OCI-LY7 (cell line): ENCODE results near the gene GMNN.

Source experiments
- EZH2phosphoT487 ChIP-seq: fragments of 200-600 bp; sonication (generic); IDR thresholded peaks from 2 replicates; pipeline ENCODE4 v1.6.1; 2018; ENCODE audit warnings: low read depth, borderline replicate concordance, mild to moderate bottlenecking, mixed run types, antibody characterized with exemption, low read length, moderate library complexity, mixed read lengths
- TF ChIP-seq, protein P1 (sequence below): fragments of 200-600 bp; sonication (generic); conservative IDR thresholded peaks from 2 replicates; pipeline ENCODE4 v1.5.1; 2014; ENCODE audit warnings: mild to moderate bottlenecking, antibody characterized with exemption, low read length, moderate library complexity, mixed read lengths

DNA sequence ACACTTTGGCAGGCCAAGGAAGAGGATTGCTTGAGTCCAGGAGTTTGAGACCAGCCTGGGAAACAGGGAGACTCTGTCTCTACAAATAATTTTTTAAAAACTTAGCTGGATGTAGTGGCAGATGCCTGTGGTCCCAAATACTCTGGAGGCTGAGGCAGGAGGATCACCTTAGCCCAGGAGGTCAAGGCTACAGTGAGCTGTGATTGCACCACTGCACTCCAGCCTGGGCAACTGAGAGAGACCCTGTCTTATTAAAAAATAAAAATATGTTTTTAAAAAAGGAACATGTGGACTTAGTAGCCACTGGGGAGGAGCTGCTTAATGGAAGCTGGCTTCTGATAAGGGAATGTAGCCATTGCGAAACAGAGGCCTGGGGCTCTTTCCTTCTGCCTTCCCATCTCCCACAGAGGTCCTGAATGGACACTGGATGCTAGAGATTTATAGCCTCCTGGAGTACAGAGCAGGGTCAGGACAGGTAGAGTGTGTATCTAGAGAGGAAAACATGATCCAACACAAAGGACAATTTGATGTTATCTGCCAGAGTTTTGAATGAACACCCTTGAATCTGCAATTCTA is 21.7 kb upstream of the GMNN start:
- TF ChIP-seq, protein P1, sequence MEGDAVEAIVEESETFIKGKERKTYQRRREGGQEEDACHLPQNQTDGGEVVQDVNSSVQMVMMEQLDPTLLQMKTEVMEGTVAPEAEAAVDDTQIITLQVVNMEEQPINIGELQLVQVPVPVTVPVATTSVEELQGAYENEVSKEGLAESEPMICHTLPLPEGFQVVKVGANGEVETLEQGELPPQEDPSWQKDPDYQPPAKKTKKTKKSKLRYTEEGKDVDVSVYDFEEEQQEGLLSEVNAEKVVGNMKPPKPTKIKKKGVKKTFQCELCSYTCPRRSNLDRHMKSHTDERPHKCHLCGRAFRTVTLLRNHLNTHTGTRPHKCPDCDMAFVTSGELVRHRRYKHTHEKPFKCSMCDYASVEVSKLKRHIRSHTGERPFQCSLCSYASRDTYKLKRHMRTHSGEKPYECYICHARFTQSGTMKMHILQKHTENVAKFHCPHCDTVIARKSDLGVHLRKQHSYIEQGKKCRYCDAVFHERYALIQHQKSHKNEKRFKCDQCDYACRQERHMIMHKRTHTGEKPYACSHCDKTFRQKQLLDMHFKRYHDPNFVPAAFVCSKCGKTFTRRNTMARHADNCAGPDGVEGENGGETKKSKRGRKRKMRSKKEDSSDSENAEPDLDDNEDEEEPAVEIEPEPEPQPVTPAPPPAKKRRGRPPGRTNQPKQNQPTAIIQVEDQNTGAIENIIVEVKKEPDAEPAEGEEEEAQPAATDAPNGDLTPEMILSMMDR = no peak
- no peak for TF ChIP-seq EZH2phosphoT487
